GM18517 (cell line): Measurements from ENCODE around the gene DNAAF5.
A peak's percentile ranks its signal among the peaks of the same experiment; 100 is the strongest.

Source experiments
- ATAC-seq: cut with Tn5 transposase; IDR thresholded peaks from one replicate; pipeline ENCODE4 v1.9.1; 2021; ENCODE audit warnings: mild to moderate bottlenecking, moderate library complexity; ENCODE audit not compliant: unreplicated experiment

The DNAAF5 gene

DNA sequence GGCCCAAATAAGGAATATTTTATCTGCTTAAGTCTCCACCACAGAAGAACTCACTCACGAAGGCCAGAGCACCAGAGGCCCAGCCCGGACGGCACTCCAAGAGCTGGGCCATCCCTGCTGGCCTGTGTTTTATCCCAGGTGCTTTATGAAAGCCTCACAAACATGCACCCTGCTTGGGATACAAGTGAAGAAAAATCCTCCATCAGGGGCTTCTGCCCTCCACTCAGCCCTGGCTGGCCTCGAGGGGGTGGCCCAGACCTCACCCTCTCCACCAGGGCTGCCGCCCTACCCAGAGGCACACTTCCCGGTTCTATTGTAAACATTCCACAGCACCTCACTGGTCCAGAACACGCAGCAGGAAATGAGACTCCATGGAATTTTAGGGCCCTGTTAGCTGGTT lies 19.8 kb upstream of the DNAAF5 start:
- ATAC-seq, result no peak

DNA sequence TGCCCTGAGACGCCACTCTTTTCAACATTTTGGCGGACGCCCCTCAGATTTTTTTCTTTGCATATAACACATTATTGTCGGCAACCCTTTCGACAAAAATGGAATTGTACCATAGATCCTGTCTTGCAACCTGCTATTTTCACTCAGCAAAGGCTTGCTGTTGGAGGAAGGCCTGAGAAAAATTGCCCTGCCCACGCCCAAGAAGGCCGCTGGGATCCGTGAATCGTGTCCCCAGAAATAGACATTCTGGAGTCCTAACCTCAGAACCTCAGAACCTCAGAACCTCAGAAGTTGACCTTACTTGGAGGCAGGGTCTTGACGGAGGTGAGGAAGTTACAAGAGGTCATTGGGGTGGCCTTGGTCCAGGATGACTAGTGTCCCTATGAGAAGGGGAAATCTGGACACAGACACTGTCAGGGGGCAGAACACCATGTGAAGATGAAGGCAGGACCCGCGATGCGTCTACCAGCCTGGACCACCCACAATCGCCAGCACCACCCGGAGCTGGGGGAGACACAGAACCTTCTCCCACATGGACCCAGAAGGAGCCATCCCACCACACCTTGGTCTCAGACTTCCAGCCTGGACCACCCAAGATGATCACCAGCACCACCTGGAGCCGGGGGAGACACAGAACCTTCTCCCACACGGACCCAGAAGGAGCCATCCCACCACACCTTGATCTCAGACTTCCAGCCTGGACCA lies 19.1 kb upstream of the DNAAF5 start:
- no peak for ATAC-seq

DNA sequence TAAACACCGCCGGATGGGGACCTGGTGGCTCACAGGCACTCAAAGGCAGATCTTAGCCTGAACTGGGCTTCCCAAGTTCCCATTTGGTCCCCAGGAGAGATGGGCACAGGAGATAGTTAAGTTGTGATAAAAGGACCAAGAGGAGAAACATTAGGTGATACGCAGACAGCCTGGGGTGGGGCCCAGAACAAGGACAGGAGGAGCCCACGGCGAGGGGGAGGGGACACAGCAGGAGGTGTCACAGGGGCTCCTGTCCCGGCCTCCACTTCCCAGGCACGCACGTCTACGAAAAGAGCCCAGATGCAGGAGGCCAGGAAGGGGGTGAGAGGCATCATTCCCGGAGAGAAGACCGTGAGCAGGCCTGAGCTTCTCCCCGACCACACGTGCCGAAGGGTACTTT lies 16.3 kb upstream of the DNAAF5 start:
- ATAC-seq, result no peak

DNA sequence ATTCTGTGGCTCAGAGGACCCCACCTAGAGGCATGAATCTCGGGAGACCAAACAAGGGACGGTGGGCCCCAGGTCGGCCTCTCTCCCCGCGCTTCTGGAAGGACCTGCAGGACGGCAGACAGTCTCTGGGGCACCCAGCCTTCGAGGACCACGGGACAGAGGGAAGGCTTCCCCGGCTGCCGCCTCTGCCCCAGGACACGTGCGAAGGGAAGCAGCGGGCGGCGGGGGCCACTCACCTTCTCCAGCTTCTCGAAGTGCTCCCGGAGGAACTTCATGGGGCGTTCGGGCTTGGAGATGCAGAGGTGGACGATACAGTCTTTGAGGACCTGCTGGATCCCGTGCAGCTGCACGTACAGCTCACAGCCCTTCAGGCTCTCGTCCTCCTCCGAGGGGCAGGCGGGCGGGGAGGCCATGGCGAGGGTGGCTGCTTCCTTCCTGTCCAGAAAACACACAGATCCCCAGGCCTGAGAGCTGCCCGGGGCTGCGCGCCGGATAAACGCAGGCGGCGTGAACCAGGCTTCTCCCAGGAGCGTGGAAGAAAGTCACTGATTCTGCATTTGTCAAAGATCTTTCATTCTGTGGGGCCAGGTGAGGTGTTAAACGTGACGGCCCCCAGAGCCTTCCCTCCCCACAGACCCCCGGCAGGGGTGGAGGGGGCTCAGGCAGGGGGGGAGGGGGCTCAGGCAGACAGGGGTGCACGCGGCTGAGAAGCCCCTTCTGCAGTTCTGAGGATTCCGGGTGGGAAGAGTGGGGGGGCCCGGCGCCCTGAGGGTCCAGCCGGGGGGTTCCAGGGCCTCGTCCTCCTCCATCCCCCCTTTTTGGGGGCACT lies 15.2 kb upstream of the DNAAF5 start:
- no peak for ATAC-seq

DNA sequence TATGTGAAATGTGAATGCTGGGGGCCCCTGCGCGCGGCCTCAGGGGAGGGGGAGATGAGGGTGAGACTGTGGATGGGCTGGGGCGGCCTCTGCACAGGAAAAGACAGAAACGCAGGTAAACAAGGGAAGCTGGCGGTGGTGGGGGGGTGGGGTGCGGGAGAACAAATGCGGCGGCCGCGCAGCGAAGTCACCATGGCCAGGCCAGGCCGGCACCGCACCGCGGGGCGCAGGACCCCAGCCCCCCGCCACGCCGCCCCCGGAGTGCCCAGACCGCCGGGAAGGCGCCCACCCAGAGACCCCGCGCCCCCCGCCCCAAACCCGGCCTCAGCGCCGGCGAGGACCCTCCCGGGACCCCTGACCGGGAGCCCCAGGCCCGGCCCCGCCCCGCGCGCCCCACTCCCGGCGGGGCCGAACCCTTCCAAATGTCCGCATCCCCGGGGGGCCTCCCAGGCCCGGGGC lies 14.5 kb upstream of the DNAAF5 start:
- no peak for ATAC-seq

DNA sequence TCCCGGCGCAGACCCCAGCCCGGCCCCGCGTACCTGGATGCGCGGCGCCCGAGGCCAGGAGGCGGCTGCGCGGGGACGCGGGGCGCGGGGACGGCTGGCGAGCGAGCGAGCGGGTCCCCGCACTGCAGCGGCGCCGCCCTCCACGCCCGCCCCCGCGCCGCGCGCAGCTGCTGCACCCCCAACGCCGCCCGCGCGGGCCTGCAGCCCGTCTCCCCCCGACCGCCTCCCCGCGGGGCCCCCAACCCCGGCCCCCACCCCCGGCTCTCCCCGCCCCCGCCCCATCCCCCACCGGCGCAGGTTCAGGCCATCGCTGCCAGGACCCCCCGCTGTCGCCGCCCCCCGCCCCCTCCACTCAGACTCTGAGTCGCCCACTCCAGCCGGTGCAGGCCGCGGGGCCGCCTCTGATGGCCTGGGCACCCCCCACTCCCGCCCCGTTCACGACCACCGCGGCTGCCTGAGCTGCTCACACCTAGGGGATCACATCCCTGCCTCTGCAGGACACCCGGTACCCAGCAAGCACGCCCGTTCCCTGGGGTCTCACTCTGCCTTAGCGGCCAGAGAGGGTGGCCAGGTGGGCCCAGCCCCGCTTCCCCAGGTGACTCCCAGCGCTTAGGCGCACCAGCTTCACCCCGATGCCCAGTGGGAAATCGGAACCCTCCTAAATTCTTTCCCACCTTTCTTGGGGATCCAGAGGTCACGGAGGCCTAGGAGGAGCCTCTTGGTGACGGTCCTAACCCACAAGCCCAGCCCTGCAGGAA lies 13.9 kb upstream of the DNAAF5 start:
- no peak for ATAC-seq

DNA sequence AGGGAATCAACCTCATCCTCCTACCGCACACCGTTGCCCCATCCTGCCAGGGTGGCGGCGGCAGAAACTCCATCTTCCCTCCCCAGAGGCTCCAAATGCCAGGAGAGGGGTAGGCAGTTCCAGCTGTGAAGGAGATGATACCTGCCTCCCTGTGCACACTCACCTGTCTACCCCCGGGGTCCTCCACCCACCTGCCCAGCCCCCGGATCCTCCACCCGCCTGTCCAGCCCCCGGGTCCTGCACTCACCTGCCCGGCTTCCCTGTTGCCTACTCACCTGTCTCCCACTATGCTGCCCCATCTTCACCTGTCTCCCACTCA lies 13.4 kb upstream of the DNAAF5 start:
- no peak for ATAC-seq

DNA sequence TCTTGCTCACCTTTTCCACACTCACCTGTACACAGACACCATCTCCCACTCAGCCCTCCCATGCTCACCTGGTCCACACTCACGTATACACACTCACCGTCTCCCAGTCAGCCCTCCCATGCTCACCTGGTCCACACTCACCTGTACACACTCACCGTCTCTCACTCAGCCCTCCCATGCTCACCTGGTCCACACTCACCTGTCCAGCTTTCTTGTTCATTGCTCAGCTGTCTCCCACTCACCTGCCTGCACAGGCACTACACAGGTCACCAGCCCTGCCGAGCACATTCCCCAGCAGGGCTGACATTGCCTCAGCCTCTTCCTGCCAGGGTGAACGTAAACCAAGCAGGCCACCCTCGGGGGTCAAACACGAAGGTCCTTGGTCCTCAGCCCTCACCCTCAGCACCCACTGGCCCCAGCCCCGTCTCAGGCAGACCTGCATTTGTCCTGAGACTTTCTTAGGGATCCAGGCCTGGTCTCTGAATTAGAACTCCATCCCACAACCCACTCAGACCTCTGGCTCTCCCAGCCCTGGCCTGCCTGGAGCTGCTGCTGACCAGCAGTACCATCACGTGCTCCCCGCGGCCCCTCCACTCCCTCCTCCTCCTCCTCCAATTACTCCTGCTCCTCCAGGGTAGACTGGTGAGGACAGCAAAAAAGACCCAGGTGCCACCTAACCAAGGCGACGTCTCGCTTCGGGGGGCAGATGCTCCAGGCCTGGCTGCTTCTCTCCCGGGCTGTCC lies 12.8 kb upstream of the DNAAF5 start:
- no peak for ATAC-seq

DNA sequence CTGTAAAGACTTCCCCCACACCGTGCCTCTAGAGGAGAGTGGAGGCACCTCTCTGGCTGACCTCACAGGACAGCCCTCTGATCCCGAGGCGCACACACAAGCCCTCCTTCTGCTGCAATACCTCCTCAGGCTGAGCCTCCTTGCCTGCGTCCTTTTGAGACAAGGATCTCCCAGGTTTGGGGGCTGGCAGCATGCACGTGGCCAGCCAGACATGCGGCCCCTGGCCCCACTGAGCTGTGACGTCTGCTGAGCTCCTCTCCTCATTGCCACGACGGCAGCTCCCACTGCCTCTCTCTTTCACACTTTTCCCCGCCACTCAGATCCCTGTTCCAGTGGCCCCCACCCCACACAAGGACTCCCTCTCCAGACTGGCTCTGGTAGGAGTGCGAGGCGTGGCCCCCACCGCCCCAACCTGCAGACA lies 12.2 kb upstream of the DNAAF5 start:
- no peak for ATAC-seq

DNA sequence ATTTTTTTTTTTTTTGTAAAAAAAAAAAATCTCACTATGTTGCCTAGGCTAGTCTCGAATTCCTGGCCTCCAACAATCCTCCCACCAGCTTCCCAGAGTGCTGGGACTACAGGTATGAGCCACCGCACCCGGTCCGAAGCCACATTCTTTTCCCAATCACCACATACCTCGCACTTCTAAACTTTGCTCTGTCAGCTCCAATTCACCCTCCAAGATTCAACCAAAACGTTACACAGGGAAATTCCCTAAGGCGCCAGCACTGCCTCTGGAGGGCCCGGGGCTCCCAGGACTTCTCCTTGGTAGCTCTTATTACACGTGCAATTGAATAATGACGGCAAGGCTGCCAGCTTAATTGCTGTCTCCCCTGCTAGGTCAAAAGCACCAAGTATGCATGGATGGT lies 10.3 kb upstream of the DNAAF5 start:
- no peak for ATAC-seq

DNA sequence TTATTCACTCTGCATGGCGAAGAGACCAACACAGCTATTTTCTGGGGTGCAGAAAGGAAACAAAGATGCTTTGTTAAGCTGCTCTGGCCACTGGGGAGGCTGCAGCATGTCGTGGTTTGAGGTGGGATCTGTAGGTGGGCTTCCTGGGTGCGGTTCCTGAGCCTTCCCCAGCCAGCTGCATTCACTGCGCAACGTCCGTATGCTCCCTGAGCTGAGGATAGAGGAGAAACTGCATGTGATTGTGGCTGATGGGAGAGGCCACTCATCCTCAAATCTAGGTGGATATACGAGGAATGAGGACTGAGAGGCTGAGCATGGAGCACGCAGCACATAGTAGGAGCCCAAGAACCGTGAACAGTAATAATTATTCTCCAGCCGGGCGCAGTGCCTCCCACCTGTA lies 9.9 kb upstream of the DNAAF5 start:
- ATAC-seq, result no peak

DNA sequence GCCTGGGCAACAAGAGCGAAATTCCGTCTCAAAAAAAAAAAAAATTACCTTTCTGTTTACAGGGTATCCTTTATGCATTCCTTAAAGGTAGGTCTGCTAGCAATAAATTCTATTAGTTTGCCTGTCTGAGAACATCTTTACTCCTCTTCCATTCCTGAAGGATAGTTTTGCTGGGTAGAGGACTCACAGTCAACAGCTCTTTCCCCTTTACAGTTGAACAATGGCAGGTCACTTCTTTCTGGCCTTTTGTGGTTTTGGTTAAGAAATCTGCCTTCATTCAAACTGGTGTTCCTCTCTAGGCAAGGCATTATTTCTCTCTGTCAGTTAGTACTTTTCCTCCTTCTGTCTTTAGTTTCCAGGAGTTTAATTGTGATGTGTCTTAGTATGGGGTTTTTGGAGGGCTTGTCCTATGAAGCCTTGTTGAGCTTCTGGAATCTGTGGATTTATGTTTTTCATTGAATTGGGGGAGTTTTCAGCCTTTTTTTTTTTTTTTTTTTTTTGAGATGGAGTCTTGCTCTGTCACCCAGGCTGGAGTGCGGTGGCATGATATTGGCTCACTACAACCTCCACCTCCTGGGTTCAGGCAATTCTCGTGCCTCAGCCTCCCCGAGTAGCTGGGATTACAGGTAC lies 4.8 kb upstream of the DNAAF5 start:
- no peak for ATAC-seq

DNA sequence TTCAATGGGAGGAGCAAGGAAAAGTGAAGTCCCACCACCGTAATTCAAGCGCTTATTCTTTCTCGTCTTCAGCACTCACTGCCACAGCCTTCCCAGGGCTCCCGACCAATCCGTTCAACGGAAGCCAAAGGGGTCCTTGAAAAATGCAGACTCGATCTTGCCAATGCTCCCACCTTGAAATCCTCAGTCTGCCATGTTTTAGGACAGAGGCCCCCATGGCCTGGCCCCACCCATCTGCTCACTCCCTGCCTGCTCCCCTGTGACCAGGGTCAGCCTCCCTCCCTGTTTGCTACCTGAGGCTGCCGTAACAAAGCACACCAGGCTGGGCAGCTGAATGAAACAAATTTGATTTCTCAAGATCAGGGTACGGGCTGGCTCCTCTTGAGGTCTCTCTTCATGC lies 3.0 kb upstream of the DNAAF5 start:
- ATAC-seq, result no peak

DNA sequence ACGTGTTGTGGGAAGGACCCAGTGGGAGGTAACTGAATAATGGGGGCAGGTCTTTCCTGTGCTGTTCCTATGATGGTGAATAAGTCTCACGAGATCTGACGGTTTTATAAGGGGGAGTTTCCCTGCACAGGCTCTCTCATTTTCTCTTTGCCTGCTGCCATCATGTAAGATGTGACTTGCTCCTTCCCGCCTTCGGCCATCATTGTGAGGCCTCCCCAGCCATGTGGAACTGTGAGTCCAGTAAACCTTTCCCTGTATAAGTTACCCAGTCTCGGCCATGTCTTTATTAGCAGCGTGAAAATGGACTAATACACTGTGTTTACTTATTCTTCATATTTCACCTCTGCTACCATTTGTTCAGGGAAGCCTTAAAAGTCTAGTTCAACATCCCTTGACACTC lies 2.2 kb upstream of the DNAAF5 start:
- no peak for ATAC-seq

DNA sequence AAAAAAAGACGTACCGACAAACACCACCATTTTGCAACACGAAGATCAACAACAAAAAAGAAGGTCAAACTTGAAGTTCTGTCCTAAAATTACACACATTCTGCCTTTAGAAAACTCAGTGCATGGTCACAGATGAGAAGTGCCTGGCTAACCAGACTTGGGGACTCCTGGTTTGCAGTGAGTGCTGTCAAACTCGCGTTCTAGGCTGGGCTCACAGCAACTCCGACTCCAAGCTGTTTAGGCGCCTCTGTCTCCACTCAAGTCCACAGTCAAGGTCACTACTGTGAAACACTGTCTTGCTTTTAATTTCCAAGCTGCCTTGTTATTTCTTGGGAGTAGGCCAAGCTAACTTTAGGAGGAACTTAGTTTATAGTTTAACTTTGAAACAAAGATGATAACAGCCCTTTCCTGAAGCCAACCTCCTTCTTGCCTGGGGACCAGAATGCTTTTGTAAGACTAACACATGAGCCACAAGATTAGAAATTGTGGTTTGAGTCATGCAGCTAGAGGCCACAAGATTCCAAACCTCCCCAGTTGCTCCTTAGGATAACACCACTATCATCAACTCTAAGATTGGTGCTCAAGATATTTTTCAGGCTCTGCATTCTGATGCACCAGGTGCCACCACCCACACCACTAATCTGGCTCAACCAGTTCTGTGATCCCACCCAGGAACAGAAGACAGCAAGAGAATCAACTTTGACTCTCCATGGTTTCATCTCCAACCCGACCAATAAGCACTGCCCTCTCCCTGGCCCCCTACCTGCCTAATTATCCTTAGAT lies 1.1 kb upstream of the DNAAF5 start:
- no peak for ATAC-seq

DNA sequence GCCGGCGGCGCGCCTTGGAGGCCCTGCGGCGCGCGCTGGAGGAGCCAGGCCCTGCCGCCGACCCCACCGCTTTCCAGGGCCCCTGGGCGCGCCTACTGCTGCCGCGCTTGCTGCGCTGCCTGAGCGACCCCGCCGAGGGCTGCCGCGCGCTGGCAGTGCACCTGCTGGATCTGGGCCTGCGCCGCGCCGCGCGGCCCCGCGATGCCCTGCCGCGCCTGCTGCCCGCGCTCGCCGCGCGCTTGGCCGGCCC lies 280 bp downstream of the DNAAF5 start:
- ATAC-seq, result no peak

DNA sequence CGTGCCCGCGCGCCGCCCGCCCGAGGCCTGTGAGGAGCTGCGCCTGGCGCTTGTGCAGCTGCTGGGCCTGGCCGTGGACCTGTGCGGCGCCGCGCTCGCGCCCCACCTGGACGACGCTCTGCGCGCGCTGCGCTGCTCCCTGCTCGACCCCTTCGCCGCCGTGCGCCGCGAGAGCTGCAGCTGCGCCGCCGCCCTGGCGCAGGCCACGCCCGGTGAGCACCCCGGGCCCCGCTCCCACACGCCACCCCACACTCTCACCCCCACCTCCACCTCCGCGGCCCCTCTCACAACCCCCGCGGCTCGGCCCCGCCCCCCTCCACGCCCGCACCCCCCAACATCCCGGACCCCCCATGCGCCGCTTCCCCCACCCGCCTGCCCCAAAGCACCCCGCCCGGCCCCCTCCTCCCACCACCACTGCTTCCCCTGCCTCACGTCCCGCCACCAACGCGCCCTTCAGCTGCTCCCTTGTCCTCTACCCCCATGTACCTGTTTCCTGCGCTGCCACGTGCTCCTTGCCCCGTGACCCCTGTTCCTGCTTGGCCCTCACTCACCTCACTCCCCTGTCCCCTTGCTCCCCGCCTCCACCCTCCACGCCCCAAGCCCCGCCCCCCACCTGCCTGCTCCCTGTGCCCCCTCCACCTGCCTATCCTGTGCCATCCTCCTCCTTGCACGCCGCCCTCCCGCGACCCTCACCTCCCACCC lies 756 bp downstream of the DNAAF5 start, which contains the start of gene PRKAR1B:
TSS of gene PRKAR1B (minus strand) at position 178 of the 702 bp plus-strand sequence. CDS start 15,776 bp downstream, outside the sequence.
- ATAC-seq, result peak; percentile 29

DNA sequence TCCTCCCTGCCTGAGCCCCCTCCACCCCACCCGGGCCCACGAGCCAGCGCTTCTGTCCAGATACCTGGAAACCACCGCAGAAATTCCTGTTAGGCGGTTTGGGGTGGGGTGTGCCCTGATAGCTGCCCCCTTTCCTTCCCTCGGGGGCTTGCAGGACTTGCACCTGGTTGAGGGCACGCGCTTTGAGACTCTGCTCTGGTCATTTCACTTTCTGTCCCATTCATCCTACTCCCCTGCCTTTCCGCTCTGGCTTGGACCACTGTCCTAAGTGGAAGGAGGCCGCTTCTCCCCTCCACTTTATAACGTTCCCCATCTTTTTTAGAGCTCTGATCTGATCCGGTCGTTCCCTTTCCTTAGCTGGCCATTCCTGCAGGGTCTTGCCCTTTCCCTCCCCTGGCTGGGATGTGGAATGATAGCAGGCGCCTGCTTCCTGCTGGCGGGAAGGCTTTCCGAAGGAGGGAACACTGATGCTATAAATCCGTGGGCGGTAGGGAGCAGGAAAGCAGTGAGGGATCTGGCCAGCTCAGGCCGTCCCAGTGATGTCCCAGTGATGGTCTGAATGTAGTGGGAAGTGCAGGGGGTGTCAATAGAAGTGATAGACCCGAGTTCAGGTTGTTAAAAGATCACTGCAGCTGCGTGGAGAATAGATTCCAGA lies 1.4 kb downstream of the DNAAF5 start:
- ATAC-seq, result no peak

DNA sequence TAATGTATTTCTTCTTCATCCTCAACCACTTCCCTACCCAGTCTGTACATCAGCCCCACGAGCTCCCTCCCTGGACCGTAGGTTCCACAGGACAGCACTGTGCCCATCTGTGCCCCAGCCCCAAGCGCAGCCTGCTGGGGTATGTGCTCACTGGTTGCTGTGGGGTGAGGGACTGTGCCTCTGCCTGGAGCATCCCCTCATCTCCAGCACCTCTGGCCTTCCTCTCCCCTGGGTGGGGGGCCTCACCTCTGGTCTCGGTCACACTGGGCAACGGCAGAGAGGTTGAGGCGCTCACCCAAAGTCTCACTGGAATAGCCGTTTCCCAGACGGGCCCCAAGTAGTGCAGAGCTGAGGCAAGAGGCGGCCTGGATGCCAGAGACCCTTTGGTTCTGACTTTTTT lies 2.1 kb downstream of the DNAAF5 start:
- ATAC-seq, result no peak
